A549 (cell line): ENCODE results near the gene CAMTA1. TPM values are rescaled to one million over a fixed set of nuclear protein-coding genes. Genes with fewer than 3 reads are reported as not detected.

Experiments used
- ATAC-seq, 2 experiments: fragments of 200-7000 bp in 1 of 2; fragments of >200 bp in 1 of 2; cut with Nextera tagmentation in 1 of 2; cut with Tn5 transposase in 1 of 2; 3 replicates each; pipeline versions ENCODE4 v1.8.0 to v1.9.1; 2018 to 2020; ENCODE audit warnings: mild to moderate bottlenecking in 1 of 2, moderate library complexity in 1 of 2
- CTCF ChIA-PET: fragments of 300-600 bp; sonication (Branson Sonifier 250); formaldehyde crosslinking; extraction: SDS; loops from one replicate; lab custom pipeline; 2021; ENCODE audit warnings: antibody characterized with exemption, inconsistent platforms; lab: Yijun Ruan, JAX
- POLR2A ChIA-PET: fragments of 350-600 bp; formaldehyde crosslinking; extraction: SDS; loops from one replicate; lab custom pipeline; 2021; ENCODE audit warnings: antibody characterized with exemption, inconsistent platforms; lab: Yijun Ruan, JAX
- DNase-seq, 2 experiments: peaks; one replicate each; pipeline versions ENCODE4 v3.0.0 to v3.0.0-alpha.2; 2011 to 2016; ENCODE audit warnings: low read depth in 1 of 2, low spot score in 1 of 2
- FAIRE-seq: peaks from 2 replicates; lab custom pipeline; 2011; peaks lifted over from hg19 to GRCh38; lab: Jason Lieb, UNC
- H3K27ac ChIP-seq, 2 experiments: fragments of >200 bp; sonication (Bioruptor Twin); formaldehyde crosslinking; 3 replicates each; pipeline ENCODE4 v1.5.1; 2016 to 2017
- H3K4me1 ChIP-seq: fragments of >200 bp; sonication (Bioruptor Twin); formaldehyde crosslinking; 3 replicates; pipeline ENCODE4 v1.6.1; 2016
- H3K4me2 ChIP-seq: fragments of >200 bp; sonication (Bioruptor Twin); formaldehyde crosslinking; 3 replicates; pipeline ENCODE4 v1.6.1; 2016
- H3K4me3 ChIP-seq: fragments of >200 bp; sonication (Bioruptor Twin); formaldehyde crosslinking; 3 replicates; pipeline ENCODE4 v1.5.1; 2016
- H3K9me3 ChIP-seq: fragments of >200 bp; sonication (Bioruptor Twin); formaldehyde crosslinking; 3 replicates; pipeline ENCODE4 v1.6.1; 2016
- CBX2 ChIP-seq: fragments of 200-600 bp; sonication (generic); IDR thresholded peaks from 2 replicates; pipeline ENCODE4 v1.6.1; 2016; ENCODE audit warnings: low read depth, mild to moderate bottlenecking, borderline replicate concordance
- CBX8 ChIP-seq: fragments of 200-600 bp; sonication (generic); IDR thresholded peaks from 2 replicates; pipeline ENCODE4 v1.6.1; 2016
- CEBPB ChIP-seq, 2 experiments: fragments of >200 bp in 1 of 2; sonication (Bioruptor Twin) in 1 of 2; formaldehyde crosslinking in 1 of 2; IDR thresholded peaks; 2 replicates each; pipeline ENCODE4 v1.6.1; 2012 to 2016
- CHD4 ChIP-seq: fragments of 200-600 bp; sonication (generic); IDR thresholded peaks from 2 replicates; pipeline ENCODE4 v1.6.1; 2016; ENCODE audit warnings: antibody characterized with exemption, mild to moderate bottlenecking, borderline replicate concordance
- CTCF ChIP-seq: fragments of >200 bp; sonication (Bioruptor Twin); formaldehyde crosslinking; IDR thresholded peaks from 3 replicates; pipeline ENCODE4 v1.5.1; 2016
- EHF ChIP-seq: fragments of 250-450 bp; sonication (Bioruptor Pico); IDR thresholded peaks from 2 replicates; pipeline ENCODE4 v1.5.0; 2020; ENCODE audit warnings: mild to moderate bottlenecking
- ESRRA ChIP-seq: fragments of 150-350 bp; IDR thresholded peaks from 2 replicates; pipeline ENCODE4 v1.6.1; 2014; ENCODE audit warnings: mild to moderate bottlenecking, low read length, borderline replicate concordance
- FOSL2 ChIP-seq, 2 experiments: fragments of 450-650 bp in 1 of 2; fragments of >200 bp in 1 of 2; sonication (Bioruptor Twin) in 1 of 2; formaldehyde crosslinking; IDR thresholded peaks; 2 replicates each; pipeline versions ENCODE4 v1.5.0 to v1.6.1; 2016 to 2020; ENCODE audit warnings: mild to moderate bottlenecking in 1 of 2, moderate library complexity in 1 of 2
- GATA3 ChIP-seq: IDR thresholded peaks from 2 replicates; pipeline ENCODE4 v1.6.1; 2012; ENCODE audit warnings: borderline replicate concordance
- HDAC2 ChIP-seq: fragments of 200-600 bp; sonication (generic); IDR thresholded peaks from 2 replicates; pipeline ENCODE4 v1.6.1; 2016
- HMGXB4 ChIP-seq: fragments of 250-450 bp; sonication (Bioruptor Pico); IDR thresholded peaks from 2 replicates; pipeline ENCODE4 v1.5.0; 2021; ENCODE audit warnings: mild to moderate bottlenecking, moderate library complexity, borderline replicate concordance
- HOXB5 ChIP-seq: fragments of 250-450 bp; sonication (Bioruptor Pico); IDR thresholded peaks from 2 replicates; pipeline ENCODE4 v1.5.0; 2020; ENCODE audit warnings: mild to moderate bottlenecking, moderate library complexity
- MAZ ChIP-seq: fragments of 150-350 bp; IDR thresholded peaks from 2 replicates; pipeline ENCODE4 v1.6.1; 2014; ENCODE audit warnings: antibody characterized with exemption, low read depth, low read length, borderline replicate concordance
- NPAS2 ChIP-seq: fragments of 250-450 bp; sonication (Bioruptor Pico); IDR thresholded peaks from 2 replicates; pipeline ENCODE4 v1.8.0; 2022; ENCODE audit warnings: mild to moderate bottlenecking, moderate library complexity, borderline replicate concordance
- NR3C1 ChIP-seq: fragments of >200 bp; sonication (Bioruptor Twin); formaldehyde crosslinking; IDR thresholded peaks from 3 replicates; pipeline ENCODE4 v1.6.1; 2017
- POLR2A ChIP-seq: IDR thresholded peaks from 2 replicates; pipeline ENCODE4 v1.6.1; 2012; ENCODE audit warnings: mild to moderate bottlenecking, low read length
- RARB ChIP-seq: fragments of 250-450 bp; sonication (Bioruptor Pico); IDR thresholded peaks from 2 replicates; pipeline ENCODE4 v1.8.0; 2021; ENCODE audit warnings: mild to moderate bottlenecking, moderate library complexity
- RCOR1 ChIP-seq: fragments of 150-350 bp; IDR thresholded peaks from 2 replicates; pipeline ENCODE4 v1.6.1; 2014; ENCODE audit warnings: antibody characterized with exemption, low read length, low read depth
- SMC3 ChIP-seq: fragments of >200 bp; sonication (Bioruptor Twin); formaldehyde crosslinking; IDR thresholded peaks from 3 replicates; pipeline ENCODE4 v1.6.1; 2018; ENCODE audit warnings: inconsistent platforms
- ZC3H11A ChIP-seq: fragments of 450-650 bp; IDR thresholded peaks from 2 replicates; pipeline ENCODE4 v1.6.1; 2014; ENCODE audit warnings: antibody characterized with exemption, mild to moderate bottlenecking
- ZFP36 ChIP-seq: fragments of 450-650 bp; IDR thresholded peaks from 2 replicates; pipeline ENCODE4 v1.6.1; 2014; ENCODE audit warnings: borderline replicate concordance; ENCODE audit not compliant: partially characterized antibody
- ZNF302 ChIP-seq: fragments of 250-450 bp; sonication (Bioruptor Pico); IDR thresholded peaks from 2 replicates; pipeline ENCODE4 v1.9.0; 2021; ENCODE audit warnings: inconsistent platforms, mild to moderate bottlenecking, moderate library complexity
- WGBS: methylation state at CpG from one replicate; pipeline ENCODE4 v1.1.6; 2017; ENCODE audit errors: missing lambda C conversion rate; 5-methylcytosine and 5-hydroxymethylcytosine counted together
- polyA plus RNA-seq, 4 experiments: library from polyadenylated mRNA; depleted of rRNA in 3 of 4; stranded (reverse); fragments of >200 nt; fragmentation: RNase III in 1 of 4; extraction: RNeasy Plus Mini Kit Qiagen cat#74134 plus additional on column Dnase treatment in 1 of 4; gene quantifications; 2 replicates in 3 of 4; 3 replicates in 1 of 4; pipeline ENCODE4 v1.2.3, GENCODE V29; 2011 to 2017

CAMTA1 gene
- polyA plus RNA-seq, 2 of the 4 experiments (the other 2 are of a cell fraction): 58.8 to 75.0 TPM

DNA sequence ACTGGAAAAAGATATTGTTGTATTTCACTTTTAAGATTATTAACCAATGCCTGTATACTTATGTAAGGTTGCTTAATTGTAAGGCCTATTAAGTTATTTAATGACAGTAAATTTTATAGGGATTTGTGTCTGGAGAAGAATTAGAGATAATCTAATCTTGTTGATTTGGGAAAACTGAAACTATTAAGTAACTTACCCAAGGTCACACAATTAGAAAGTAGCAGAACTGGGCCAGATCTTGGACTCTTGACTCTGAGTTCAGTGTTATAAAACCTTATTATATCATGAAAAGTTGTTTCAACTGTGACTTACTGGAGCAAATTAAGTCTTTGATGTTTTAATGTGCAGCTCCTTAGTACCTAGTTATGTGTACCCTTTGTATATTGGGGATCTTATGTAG, 38.5 kb downstream of the CAMTA1 start:
- POLR2A ChIA-PET: no interaction called here
- Histone ChIP-seq H3K27ac (no peak overlapping the region), H3K4me3 (no peak overlapping the region), H3K4me1 (peaks cover 54% of the 10 kb centered on the region), H3K9me3 (no peaks in the 10 kb centered on the region), H3K4me2 (no peak overlapping the region)
- ATAC-seq: no peak
- TF ChIP-seq ZC3H11A (no peak), HOXB5 (no peak), RARB (no peak), RCOR1 (no peak), HDAC2 (no peak), ZNF302 (CRISPR knock-in tag) (no peak), CHD4 (no peak), POLR2A (no peak), NR3C1 (no peak), FOSL2 (IDR thresholded peaks at IDR 0.05) (no peak), FOSL2 (CRISPR knock-in tag; IDR thresholded peaks at IDR 0.05) (no peak), NPAS2 (CRISPR knock-in tag) (no peak)
- no peak for DNase-seq
- FAIRE-seq: no peak
- CTCF ChIA-PET: no interaction called here

DNA sequence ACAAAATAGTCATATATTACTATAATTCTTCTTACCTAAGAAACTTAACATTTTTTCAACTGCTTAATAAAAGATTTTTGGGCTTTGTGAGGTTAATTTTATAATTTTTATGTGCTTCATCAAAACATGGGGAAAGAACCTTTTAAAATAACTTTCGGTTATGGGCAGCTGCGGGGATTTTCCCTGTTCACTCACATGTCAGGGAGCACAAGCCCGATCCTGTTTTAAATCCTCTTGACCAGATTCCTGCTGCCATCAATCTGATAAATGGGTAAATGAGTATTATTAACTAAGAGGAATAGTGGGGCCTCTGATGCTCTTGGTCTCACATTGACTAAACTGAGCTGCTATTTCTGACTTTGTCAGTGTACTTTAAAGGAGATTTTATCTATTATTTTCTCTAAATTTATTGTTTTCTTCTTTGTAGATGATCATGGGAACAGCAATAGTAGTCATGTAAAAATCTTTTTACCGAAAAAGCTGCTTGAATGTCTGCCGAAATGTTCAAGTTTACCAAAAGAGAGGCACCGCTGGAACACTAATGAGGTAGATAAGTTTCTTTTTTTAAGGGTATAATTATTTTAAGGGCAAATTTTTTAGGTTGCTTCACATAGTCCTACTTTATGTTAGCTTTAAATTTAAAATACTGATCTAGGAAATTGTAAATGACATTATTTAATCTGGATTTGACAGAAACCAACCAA, 39.6 kb downstream of the CAMTA1 start:
- TF ChIP-seq GATA3: no peak
- TF ChIP-seq SMC3: no peak
- TF ChIP-seq CEBPB (IDR thresholded peaks at IDR 0.05): no peak
- TF ChIP-seq, all 56 proteins: peak for 0
- ChIA-PET POLR2A (no interaction called here), CTCF (interaction anchor here (0.9 kb wide), 1 partner anchor 14 kb away, joined by 3 read pairs; no protein-coding TSS in a partner anchor)
- Histone ChIP-seq H3K4me2 (no peak overlapping the region), H3K4me3 (no peak overlapping the region), H3K9me3 (no peaks in the 10 kb centered on the region), H3K4me1 (peaks cover 44% of the 10 kb centered on the region), H3K27ac (no peak overlapping the region)
- DNase-seq (no peak), FAIRE-seq (no peak), ATAC-seq (no peak)
- WGBS: 88% methylated on average over 6 of the region's 6 CpGs

DNA sequence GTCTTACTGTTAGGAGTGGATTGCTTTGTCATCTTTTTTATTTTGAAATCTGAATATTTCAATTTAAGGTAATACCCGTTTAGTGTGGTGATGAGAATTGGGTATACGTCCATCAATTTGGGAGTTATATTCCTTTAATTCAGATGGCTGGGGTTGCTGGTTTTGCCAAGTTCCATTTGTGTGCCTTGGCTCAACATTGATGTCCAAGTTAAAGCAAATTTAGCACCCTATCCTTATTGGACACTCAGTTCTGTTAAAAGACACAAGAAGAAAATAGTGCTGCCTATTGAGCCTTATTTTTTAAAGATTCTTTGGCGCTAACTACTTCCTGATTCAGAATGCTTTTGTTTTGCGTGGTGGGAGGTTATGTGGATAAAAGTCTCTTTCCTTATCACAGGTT, 40.6 kb downstream of the CAMTA1 start:
- TF ChIP-seq CHD4: no peak
- TF ChIP-seq EHF: no peak
- TF ChIP-seq CTCF: no peak
- TF ChIP-seq HMGXB4 (CRISPR knock-in tag): no peak
- ATAC-seq (no peak), DNase-seq (no peak), FAIRE-seq (no peak)
- Histone ChIP-seq H3K4me1 (peaks cover 40% of the 10 kb centered on the region), H3K27ac (no peak overlapping the region), H3K4me2 (0 out of 3 replicates have a peak overlapping the region, but pooled peaks have one; percentile 11), H3K9me3 (no peaks in the 10 kb centered on the region), H3K4me3 (no peak overlapping the region)
- POLR2A ChIA-PET: no interaction called here
- WGBS: 76% methylated on average over 4 of the region's 4 CpGs
- CTCF ChIA-PET: interaction anchor here (0.8 kb wide), 1 partner anchor 935 kb away, joined by 5 read pairs; no protein-coding TSS in a partner anchor

DNA sequence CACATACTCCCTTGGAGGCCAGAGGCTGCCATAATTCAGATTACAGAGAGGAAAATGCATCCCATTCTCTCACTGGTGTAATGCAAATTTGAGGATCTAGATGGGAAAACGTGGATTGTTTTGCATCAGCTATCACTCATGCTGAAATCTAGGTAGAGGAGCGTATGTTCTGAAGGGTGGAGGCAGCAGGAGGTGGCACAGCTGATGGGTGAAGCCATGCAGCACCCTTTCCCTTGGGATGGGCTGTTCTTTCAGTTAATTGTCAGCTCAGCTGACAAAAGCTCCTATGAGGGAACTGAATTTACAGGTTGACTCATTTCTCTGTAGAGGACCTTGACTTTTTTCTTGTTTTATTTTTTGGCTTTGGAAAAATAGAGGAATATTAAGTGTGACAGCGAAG, 41.8 kb downstream of the CAMTA1 start:
- TF ChIP-seq ESRRA (no peak), ZFP36 (no peak), EHF (no peak), CBX8 (no peak), MAZ (no peak), CBX2 (no peak)
- Histone ChIP-seq H3K4me2 (no peak overlapping the region), H3K4me3 (no peak overlapping the region), H3K27ac (no peak overlapping the region), H3K4me1 (peaks cover 32% of the 10 kb centered on the region), H3K9me3 (no peaks in the 10 kb centered on the region)
- DNase-seq (no peak), FAIRE-seq (no peak), ATAC-seq (no peak)
- ChIA-PET CTCF (interaction anchor here (0.6 to 1.2 kb wide), 3 partner anchors 10 to 267 kb away, joined by 3 to 4 read pairs (median 3); no protein-coding TSS in a partner anchor), POLR2A (no interaction called here)
- WGBS: 85% methylated on average over 3 of the region's 3 CpGs
